Activated effector memory CD4-positive, alpha-beta T cell treated with Interleukin-2 at 50 U/mL for 16 hours (primary cell): Measurements from ENCODE around the gene BCAT1.

Experiments
- DNase-seq: peaks from one replicate; pipeline ENCODE4 v3.0.0-alpha.2; 2020

The BCAT1 gene

GRCh38 chr12:24798335-24798734 lies 150.6 kb downstream of the BCAT1 start:
- no peak for DNase-seq

DNA sequence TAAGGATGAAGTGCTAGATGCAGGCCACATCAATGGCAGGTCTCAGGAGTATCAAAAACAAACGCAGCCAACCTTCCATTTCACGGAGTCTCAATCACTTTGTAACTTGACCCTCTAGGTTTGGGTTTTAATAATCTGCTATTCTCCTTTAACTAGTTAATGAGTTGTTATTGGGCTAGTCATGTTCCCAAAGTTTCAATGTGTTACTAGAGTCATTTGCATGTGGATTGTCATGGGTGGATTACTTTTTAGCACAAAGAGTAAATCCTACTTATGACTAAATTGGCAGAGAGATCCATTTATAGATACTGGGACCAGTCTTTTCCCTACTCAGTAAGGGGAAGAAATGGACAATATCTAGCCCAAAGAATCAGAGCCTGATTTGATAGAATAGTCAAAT lies 151.0 kb downstream of the BCAT1 start:
- no peak for DNase-seq

DNA sequence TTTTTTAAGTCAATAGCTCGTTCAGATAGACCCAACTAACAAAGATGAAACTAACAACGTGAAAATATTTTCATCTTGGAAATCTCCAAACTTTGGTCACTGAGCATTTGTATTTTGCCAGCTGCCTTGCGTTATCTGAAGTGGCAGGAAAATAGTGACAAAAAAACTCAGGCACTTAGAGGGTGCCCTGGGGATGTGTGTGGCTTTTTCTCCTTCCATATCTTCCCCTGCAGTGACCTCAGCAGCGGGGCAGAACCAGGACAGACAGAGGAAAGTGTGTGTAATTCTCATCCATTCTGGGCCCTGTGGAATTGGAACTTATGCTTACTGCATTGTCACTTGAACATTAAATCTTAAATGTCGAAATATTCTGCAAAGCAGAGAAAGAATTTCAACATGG lies 152.0 kb downstream of the BCAT1 start:
- DNase-seq, result no peak

GRCh38 chr12:24795699-24796347 lies 153.1 kb downstream of the BCAT1 start:
- no peak for DNase-seq

GRCh38 chr12:24791622-24792021 lies 157.3 kb downstream of the BCAT1 start:
- no peak for DNase-seq

- DNase-seq, result no peak
Observed at GRCh38 chr12:24788886-24789285, 160.0 kb downstream of the BCAT1 start.

DNA sequence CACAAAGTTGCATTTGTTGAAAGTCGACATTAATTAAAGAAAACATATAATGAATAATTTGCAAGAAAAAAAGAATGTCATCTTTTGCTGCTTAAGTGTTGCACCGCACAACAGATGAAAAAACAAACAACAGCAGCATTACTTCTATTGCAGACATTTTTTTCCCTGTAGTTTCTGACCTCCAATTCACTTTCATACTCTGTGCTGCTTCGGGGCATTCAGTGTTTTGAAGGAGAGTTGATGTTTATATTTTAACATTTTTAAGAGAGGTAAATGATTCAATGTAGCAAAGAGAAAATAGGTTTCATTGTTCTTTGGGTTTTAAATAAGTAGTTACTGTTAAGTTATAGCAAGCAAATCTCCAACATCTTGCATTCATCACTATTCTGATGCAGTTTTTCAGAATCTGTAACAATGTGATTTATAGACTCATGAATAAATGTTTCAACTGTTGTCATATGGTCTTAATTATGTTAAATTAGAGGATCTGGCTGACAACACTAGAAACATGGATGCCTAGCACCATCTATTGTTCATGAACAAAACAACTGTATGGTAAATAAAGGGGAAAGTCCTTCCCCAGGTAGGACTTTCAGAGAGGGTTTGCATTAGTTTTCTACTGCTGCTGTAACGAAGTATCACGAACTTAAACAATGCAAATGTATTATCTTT lies 168.1 kb downstream of the BCAT1 start:
- no peak for DNase-seq

- DNase-seq, result no peak
Observed at GRCh38 chr12:24778486-24779304, 170.2 kb downstream of the BCAT1 start.

DNA sequence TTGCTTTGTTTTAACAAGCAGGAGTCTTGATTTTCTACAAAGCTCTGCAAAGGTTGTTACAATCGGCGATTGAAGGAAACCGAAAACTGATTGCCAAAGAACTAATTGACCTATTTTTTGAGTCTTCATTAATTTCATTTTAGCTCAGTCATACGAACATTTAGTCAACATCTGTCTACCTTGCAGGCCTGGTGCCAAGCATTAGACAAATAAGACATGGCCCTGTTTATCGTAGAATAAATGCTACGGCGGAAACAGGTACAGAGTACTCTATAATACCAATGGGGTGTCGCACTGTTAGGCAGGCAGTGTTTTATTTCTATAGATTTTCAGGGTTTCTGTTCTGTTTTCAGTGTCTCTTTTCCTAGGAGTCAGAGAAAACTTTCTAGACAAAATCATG lies 171.5 kb downstream of the BCAT1 start:
- no peak for DNase-seq

DNA sequence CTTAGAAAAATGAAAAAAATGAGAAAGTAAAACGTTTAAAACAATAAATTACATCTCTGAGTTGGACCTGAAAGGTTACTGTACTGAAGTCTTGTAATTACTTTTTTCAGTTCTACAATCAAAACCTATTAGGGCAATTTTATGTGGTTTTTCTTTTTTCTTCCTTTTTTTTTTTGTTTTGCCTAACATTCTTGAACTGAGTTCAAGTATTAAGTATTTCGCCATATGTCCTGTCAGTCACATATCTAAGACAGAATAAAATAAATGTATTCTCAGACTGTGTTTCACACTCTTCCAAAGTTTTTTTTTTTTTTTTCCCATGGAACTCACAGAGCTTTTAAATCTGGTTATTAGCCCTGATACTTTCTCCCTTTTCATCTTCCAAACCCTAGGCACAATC lies 172.0 kb downstream of the BCAT1 start:
- no peak for DNase-seq

GRCh38 chr12:24775073-24775472 lies 173.8 kb downstream of the BCAT1 start:
- DNase-seq, result no peak

- DNase-seq, result no peak
Observed at GRCh38 chr12:24773996-24774395, 174.9 kb downstream of the BCAT1 start.

DNA sequence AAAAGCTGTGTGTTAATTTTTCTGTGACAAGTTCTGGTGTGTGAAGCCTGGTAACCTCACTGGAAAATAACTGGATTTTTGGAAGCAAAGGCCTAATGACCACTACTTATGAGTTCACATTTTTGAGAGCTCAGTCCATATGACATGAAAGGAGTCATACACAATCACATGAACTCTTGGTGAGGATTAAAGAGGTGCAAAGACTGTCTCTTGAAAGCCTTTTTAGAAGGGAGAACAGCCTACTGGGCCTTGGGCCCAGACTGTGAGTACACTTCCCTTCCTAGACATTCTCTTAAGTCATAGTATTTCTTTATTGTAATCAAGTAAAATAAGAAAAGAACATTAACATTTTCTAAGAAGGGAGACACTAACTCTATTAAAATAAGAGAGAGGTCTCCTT lies 176.1 kb downstream of the BCAT1 start:
- DNase-seq, result no peak

- DNase-seq, result no peak
Observed at GRCh38 chr12:24770821-24771220, 178.1 kb downstream of the BCAT1 start.

DNA sequence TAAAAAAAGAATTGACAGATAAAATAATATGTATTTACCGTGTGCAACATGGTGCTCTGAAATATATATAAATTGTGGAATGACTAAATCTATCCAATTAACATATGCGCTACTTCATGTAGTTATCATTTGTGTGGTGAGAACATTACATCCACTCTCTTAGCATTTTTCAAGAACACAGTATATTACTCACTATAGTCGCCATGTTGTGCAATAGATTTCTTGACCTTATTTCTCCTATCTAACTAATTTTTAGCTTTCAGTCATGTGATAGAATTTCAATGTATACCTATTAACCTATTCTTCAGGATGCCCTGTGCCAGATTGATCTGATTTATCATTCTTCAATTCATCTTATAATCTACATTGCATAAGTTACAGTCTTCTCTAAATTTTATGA lies 178.6 kb downstream of the BCAT1 start:
- DNase-seq, result no peak

DNA sequence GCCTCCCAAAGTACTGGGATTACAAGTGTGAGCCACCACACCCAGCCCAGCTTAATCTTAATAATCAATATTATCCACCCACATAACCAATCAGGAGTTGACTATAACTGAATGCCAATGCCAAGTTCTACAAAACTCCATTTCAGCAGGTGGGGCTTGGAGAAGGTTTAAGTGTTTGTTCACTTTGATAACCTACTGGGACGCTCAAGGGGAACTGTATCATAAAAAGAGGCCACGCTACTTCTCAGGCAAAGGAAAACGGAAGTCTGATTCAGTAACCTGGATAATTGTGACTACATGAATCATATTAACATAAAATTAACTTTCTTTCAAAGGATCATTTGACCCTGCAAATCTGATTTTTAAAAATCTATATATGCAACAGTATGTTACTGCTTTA lies 179.2 kb downstream of the BCAT1 start:
- no peak for DNase-seq

- no peak for DNase-seq
Observed at GRCh38 chr12:24768415-24768814, 180.5 kb downstream of the BCAT1 start.

- no peak for DNase-seq
Observed at GRCh38 chr12:24767016-24767415, 181.9 kb downstream of the BCAT1 start.

DNA sequence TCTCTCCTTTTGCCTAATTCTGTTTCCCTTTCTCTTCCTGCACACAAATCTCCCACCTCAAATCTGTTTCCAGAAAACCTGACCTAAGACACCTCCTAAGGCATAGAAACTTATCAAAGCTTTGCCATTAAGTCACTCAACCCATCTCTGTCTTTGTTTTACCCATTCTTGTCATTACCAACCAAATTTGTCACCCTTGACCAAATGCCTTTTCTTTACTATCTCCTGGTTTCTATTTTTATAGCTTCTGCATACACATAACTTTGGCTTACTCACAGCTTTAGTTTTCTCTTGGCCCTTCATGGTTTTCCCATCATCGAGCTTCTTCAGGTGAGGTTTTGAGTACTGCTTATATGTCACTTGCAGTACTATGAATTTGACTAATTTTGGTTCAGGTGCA lies 184.2 kb downstream of the BCAT1 start:
- DNase-seq, result no peak

- DNase-seq, result no peak
Observed at GRCh38 chr12:24760606-24761378, 188.1 kb downstream of the BCAT1 start.

DNA sequence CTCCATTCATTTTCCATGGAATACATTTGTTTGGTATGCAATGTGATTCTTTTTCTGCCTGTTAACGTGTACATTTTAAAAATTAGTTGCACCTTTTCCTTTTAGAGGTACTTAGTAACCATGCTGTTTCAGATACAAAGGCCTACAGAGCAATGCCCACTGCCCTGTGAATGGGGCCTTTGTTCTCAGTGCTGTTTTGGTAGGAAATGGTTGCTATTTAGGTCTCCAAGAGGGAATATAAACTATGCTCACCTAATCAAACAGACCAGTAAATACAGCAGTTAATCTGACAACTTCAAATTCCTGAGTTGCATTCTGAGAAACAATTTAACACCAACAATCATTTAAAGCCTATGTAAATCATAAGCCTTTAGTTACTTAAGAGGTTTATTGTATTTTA lies 188.7 kb downstream of the BCAT1 start:
- DNase-seq, result no peak
